ENCODE measurements around the gene RET. TPM values are rescaled to one million over a fixed set of nuclear protein-coding genes. Genes with fewer than 3 reads are reported as not detected.

RET gene
- total RNA-seq, 1 donor from 2014 or later: 9.3 TPM

DNA sequence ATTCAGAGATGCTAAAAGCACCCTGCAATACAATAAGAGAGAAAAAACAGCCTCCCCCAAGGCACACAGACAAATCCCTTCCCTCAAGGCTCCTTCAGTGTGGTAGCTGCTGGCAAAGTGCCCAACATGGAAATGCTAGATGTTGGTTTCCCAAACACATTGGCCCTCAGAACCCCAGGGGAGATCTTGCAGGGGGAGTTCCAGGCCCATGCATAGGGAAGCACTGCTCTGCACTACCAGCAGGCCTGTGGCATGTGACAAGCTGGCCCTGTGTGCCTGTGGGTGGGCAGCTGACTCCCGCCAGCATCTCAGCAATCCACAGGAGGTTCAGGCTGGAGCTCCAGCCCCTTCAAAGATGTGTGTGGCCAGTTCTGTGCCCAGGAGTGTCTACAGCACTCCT, 44.6 kb downstream of the RET start:
- no peak for DNase-seq

- no peak for DNase-seq
These were observed 45.2 kb downstream of the RET start for GRCh38 chr10:43122096-43122495.

- no peak for DNase-seq
These were observed 46.0 kb downstream of the RET start for GRCh38 chr10:43122826-43123225.

- no peak for DNase-seq
These were observed 46.7 kb downstream of the RET start for GRCh38 chr10:43123361-43124093.

GRCh38 chr10:43124094-43124521, 47.2 kb downstream of the RET start:
- no peak for DNase-seq

DNA sequence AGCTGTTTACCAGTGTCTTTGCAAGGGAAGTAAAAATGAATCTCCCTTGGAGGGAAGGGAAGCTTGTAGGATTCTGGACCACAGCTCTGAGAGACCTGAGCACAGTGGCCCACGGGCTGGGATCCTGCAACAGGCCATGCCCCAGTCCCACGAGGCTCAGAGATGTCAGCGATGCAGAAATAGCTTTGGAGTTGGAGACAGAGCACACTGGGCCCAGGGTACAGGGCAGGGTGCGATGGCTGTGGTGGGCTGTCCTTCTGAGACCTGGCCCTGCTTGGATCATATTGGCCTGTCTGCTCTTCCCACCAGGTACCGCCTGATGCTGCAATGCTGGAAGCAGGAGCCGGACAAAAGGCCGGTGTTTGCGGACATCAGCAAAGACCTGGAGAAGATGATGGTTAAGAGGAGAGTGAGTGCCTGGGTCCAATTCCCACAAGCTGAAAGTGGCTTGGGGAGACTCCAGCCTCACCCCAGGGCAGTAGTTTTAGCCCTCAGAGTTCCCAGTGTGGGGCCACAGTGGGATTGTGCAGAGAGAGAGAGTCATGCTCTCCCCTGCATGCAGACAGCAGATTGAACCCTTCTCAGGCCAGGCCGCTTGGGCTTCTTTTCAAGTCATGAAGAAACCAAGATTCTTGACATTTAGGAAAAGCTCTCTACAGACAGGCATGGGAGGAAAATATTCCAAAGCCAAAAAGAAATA, 47.9 kb downstream of the RET start:
- no peak for DNase-seq

DNA sequence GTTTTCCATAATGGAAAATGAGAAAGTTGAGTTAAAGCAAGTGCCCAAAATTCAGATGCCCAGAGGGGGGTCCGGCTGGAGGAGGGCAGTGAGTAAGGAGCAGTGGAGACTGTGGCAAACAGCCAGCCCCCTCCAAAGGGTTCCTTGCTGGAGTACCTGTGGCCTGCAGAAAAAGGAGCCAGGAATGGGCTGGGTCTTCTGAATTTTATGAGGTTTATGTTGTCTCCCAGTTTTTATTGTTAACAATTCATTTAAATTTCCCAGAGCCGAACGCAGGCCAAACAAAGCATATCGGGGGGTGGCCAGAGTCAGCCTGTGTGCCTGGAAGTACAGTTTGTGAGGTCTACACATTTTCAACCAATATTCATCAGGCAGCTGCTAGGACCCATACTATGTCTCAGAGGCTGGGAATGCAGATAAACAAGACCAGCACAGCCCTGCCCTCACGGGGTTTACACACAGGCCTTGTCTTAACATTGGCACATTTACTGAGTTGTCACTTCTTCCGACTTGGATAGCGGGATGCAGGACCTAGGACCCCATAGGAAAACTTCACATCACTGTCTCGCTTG, 48.5 kb downstream of the RET start:
- DNase-seq: no peak

DNA sequence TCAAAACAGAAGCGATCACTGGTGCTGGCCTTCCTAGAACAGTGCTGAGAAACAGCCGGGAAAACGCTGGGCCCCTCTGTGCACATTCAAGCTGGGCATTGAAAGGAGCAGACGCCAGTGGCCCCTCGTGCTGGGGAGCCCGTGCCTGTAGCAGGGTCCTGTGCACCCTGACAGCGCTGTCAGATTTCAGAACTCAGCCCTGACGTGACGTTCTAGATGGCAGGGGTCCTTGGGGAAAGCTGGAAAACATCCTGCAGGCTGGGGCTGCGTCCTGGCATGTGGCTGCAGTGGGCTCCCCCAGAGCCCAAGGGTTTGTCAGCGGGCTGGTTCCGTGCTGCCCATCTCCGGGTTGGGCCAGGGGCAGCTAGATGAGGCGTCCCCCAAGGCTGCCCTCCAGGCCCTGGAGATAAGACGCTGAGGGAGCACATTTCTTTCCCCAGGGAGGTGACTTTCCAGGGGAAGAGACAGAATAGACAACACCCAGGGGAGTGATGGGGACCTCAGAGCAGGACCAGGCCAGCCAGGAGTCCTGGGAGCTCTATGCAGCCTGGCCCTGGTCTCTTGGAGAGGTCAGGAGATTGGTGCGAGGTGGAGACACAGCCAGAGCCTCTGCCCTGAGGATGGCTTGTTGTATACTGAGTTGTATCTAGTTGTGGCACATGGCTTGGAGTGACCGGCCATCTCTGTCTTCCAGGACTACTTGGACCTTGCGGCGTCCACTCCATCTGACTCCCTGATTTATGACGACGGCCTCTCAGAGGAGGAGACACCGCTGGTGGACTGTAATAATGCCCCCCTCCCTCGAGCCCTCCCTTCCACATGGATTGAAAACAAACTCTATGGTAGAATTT, 49.2 kb downstream of the RET start:
- no peak for DNase-seq

- no peak for DNase-seq
These were observed 50.0 kb downstream of the RET start for GRCh38 chr10:43126759-43127424.

DNA sequence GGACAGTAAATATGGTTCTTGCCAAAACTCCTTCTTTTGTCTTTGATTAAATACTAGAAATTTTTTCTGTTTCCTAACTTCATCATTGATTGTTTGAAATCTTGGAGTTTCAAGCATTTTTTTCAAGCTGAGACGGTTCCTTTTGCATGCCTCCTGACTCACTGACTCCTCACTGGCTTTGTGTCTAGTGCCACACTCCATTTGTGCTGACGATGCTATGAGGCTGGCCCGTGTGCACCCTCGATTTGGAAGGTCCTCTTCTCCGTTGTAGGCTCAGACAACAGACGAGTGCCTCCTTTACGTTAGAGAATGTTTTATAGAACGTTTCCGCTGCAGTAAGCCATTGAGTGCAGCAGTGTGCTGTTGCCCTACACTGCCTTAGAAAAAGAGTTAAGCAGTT, 50.6 kb downstream of the RET start:
- DNase-seq: no peak

GRCh38 chr10:43128331-43128730, 51.5 kb downstream of the RET start:
- no peak for DNase-seq

GRCh38 chr10:43128958-43129706, 52.3 kb downstream of the RET start:
- peak; percentile 91 for DNase-seq

DNA sequence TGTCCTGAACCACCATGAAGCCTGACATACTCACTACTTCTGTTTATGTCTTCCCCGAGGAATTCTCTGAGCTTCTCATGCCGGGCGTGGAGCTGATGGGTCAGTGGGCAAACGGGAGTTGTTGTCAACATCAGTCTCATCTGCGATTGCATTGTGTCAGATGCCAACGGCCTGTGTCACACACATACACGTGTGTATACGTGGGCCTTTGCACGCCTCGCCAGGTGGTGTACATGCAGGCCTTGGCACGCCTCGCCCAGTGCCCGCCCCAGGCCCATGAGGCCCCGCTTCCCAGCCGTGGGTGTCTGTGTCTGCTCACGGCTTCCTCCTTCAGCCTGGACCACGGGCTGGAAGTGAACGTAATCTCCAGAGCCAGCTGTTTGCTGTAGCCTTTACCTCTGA, 53.9 kb downstream of the RET start:
- DNase-seq: no peak

GRCh38 chr10:43131256-43131655, 54.4 kb downstream of the RET start:
- no peak for DNase-seq

GRCh38 chr10:43131906-43132305, 55.0 kb downstream of the RET start:
- DNase-seq: no peak

DNA sequence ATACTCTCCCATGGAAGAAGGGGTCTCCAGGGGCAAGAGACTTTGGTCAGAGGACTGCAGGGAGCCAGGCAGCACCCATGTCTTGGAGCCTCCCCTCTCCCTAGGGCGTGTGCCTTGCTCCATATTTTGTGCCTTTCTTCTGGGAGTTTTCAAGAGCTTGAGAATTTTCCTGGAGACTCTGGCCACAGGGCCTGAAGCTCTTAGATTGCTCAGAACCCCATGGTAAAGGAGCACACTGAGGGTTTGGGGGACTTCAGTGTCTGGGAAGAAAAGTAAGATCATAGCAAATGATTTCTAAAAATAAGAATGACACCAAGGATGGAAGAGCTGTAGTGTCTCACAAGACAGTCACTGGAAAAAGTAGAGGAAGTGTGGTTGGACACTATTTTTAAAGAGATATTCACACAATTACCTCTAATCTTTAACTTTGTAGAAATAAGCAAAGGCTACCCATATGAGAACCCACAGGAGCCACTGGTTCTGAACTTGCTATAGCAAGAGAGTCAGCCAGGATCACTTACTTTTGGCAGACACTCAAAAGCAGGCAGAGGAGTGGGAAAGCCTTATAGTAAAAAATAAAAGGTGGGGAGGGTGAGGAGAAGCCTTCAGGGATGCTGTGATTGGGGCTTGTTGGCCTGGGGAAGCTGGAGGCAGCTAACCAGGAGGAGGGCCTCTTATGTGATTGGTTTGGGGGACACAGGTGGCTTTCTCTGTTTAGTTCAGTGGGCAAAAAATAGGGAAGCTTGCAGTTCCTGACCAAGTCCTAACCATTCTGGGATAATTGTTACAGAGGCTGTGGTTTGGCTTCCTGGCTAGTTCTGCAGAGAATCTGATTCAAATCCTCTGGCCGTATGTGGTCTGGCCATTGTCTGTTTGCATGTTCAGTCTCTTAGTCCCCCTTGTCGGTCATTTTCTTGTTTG, 56.3 kb downstream of the RET start:
- no peak for DNase-seq

DNA sequence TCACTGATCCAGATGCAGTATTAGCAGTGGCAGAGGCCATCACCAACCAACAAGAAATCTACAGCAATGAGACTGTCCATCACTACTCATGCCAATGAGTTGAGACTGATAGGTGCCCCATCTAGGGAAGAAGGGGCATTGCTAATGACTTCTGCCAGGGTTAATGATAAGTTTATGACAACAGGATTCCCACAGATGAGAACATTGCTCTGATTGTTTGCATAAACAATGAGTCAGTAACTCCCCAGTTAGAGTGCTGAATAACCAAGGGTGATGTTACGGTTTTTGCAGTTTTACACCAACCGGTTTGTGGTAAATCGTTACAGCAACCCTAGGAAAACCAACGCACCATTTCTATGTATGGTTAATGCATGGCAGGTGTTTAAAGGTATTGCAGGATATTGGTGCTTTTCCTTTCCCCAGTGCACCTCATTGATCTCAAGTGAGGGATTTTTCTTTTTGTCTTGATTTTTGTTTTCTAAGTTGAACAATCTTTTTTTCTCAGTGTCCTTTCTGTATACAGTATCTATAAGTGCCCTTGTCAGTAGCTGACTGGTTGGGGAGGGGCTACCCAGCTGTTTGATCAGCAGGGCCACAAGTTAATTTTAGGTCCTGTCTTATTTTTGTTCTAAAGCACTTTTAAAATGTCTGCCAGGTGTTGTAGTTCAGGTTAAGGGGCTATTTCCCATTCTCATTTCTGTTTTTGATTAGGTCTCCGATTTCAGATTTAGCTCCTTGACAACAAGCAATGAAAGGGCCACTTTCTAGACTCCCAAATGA, 57.4 kb downstream of the RET start:
- DNase-seq: no peak

GRCh38 chr10:43135064-43135463, 58.2 kb downstream of the RET start:
- DNase-seq: no peak

GRCh38 chr10:43135656-43136055, 58.8 kb downstream of the RET start:
- DNase-seq: no peak
